ENCODE results near the gene MYCBP2.
"Not testable (repeated sequence)": the region's sequence is repeated elsewhere in the genome, so short reads cannot be mapped to it uniquely, and the experiment has no call there.

The MYCBP2 gene

GRCh38 chr13:77360032-77360685, 33.3 kb upstream of the MYCBP2 start:
- TF ChIP-seq Cebpa-rat (IDR thresholded peaks at IDR 0.05): no peak
- Histone ChIP-seq H3K9me3 (replicated peaks in 1 of 11) (peaks cover 0 to 6% (median 0%) of the 10 kb centered on the region in 11 experiments; a peak in 4 of 22 replicates), H4K20me1 (no peaks in the 10 kb centered on the region), H3K27me3 (no peaks in the 10 kb centered on the region), H3K36me3 (no peaks in the 10 kb centered on the region), H3K27ac (peak overlapping the region in 8 of 11 experiments; percentile 7 to 53 (median 24); a peak in 7 of 22 replicates), H3K4me1 (peaks cover 12 to 20% (median 15%) of the 10 kb centered on the region in 10 experiments), H3K4me2 (peak overlapping the region; percentile 7 to 68 (median 51); a peak in 21 of 22 replicates), H3K9ac (no peak overlapping the region), H3K4me3 (no peak overlapping the region)

GRCh38 chr13:77359171-77359570, 32.3 kb upstream of the MYCBP2 start:
- Histone ChIP-seq H4K20me1 (no peaks in the 10 kb centered on the region), H3K9me3 (replicated peaks in 1 of 11) (peaks cover 0 to 6% (median 0%) of the 10 kb centered on the region in 11 experiments; a peak in 4 of 22 replicates), H3K4me3 (no peak overlapping the region), H3K27me3 (no peaks in the 10 kb centered on the region), H3K27ac (no peak overlapping the region), H3K9ac (no peak overlapping the region), H3K4me1 (peaks cover 16 to 30% (median 24%) of the 10 kb centered on the region in 10 experiments), H3K36me3 (no peaks in the 10 kb centered on the region), H3K4me2 (peak overlapping the region in 8 of 11 experiments; percentile 7 to 68 (median 46); a peak in 10 of 22 replicates)
- TF ChIP-seq Cebpa-rat (IDR thresholded peaks at IDR 0.05): no peak

GRCh38 chr13:77358001-77358400, 31.1 kb upstream of the MYCBP2 start:
- peaks cover 21 to 41% (median 35%) of the 10 kb centered on the region in 10 experiments for H3K4me1 ChIP-seq
- no peak overlapping the region for H3K27ac ChIP-seq
- no peaks in the 10 kb centered on the region for H3K36me3 ChIP-seq
- H3K9me3 ChIP-seq (replicated peaks in 1 of 11): peaks cover 0 to 6% (median 0%) of the 10 kb centered on the region in 11 experiments; a peak in 5 of 22 replicates
- H3K4me3 ChIP-seq: no peak overlapping the region
- H3K27me3 ChIP-seq: no peaks in the 10 kb centered on the region
- no peak overlapping the region for H3K4me2 ChIP-seq
- H4K20me1 ChIP-seq: no peaks in the 10 kb centered on the region
- no peak overlapping the region for H3K9ac ChIP-seq
- no peak for TF ChIP-seq Cebpa-rat (IDR thresholded peaks at IDR 0.05)

- Histone ChIP-seq H3K4me2 (no peak overlapping the region), H3K9ac (no peak overlapping the region), H3K27me3 (no peaks in the 10 kb centered on the region), H4K20me1 (no peaks in the 10 kb centered on the region), H3K27ac (no peak overlapping the region), H3K36me3 (no peaks in the 10 kb centered on the region), H3K4me1 (peaks cover 21 to 45% (median 35%) of the 10 kb centered on the region in 10 experiments), H3K4me3 (no peak overlapping the region), H3K9me3 (replicated peaks in 1 of 11) (peaks cover 0 to 6% (median 0%) of the 10 kb centered on the region in 11 experiments; a peak in 6 of 22 replicates)
- no peak for TF ChIP-seq Cebpa-rat (IDR thresholded peaks at IDR 0.05)
Measured at GRCh38 chr13:77356155-77356554, 29.3 kb upstream of the MYCBP2 start.

- Histone ChIP-seq H3K27ac (peak overlapping the region; percentile 25 to 74 (median 58); a peak in 19 of 22 replicates), H3K27me3 (no peaks in the 10 kb centered on the region), H3K9ac (peak overlapping the region in 2 of 11 experiments; percentile 13 to 14; a peak in 1 of 22 replicates), H3K4me2 (peak overlapping the region; percentile 38 to 86 (median 64)), H3K4me1 (peaks cover 7 to 33% (median 20%) of the 10 kb centered on the region in 10 experiments), H3K4me3 (no peak overlapping the region), H3K36me3 (no peaks in the 10 kb centered on the region), H4K20me1 (no peaks in the 10 kb centered on the region), H3K9me3 (replicated peaks in 1 of 11) (peaks cover 0 to 7% (median 0%) of the 10 kb centered on the region in 11 experiments; a peak in 4 of 22 replicates)
- no peak for TF ChIP-seq Cebpa-rat (IDR thresholded peaks at IDR 0.05)
Measured at GRCh38 chr13:77353995-77354394, 27.1 kb upstream of the MYCBP2 start.

- Histone ChIP-seq H3K27me3 (no peaks in the 10 kb centered on the region), H3K27ac (no peak overlapping the region)
Measured at GRCh38 chr13:77351315-77351714, 24.4 kb upstream of the MYCBP2 start.

GRCh38 chr13:77350811-77351210, 23.9 kb upstream of the MYCBP2 start:
- Histone ChIP-seq H3K9me3 (replicated peaks in 1 of 11) (peaks cover 0 to 7% (median 0%) of the 10 kb centered on the region in 11 experiments; a peak in 2 of 22 replicates), H3K27ac (no peak overlapping the region), H3K4me1 (peaks cover 7 to 39% (median 20%) of the 10 kb centered on the region in 10 experiments), H3K27me3 (no peaks in the 10 kb centered on the region), H3K4me2 (no peak overlapping the region), H4K20me1 (no peaks in the 10 kb centered on the region), H3K9ac (no peak overlapping the region), H3K36me3 (no peaks in the 10 kb centered on the region), H3K4me3 (no peak overlapping the region)
- no peak for TF ChIP-seq Cebpa-rat (IDR thresholded peaks at IDR 0.05)

More at GRCh38 chr13:77351315-77351714, 24.4 kb upstream of the MYCBP2 start:
- Histone ChIP-seq H3K36me3 (no peaks in the 10 kb centered on the region), H3K9me3 (replicated peaks in 1 of 11) (peaks cover 0 to 7% (median 0%) of the 10 kb centered on the region in 11 experiments; a peak in 2 of 22 replicates), H3K4me1 (peaks cover 7 to 35% (median 20%) of the 10 kb centered on the region in 10 experiments), H4K20me1 (no peaks in the 10 kb centered on the region), H3K9ac (no peak overlapping the region), H3K4me2 (peak overlapping the region in 1 of 11 experiments; percentile 17; a peak in 2 of 22 replicates), H3K4me3 (no peak overlapping the region)
- TF ChIP-seq Cebpa-rat (IDR thresholded peaks at IDR 0.05): no peak

GRCh38 chr13:77349365-77349764, 22.5 kb upstream of the MYCBP2 start:
- Histone ChIP-seq H4K20me1 (no peaks in the 10 kb centered on the region), H3K9ac (no peak overlapping the region), H3K9me3 (replicated peaks in 1 of 11) (peaks cover 0 to 7% (median 0%) of the 10 kb centered on the region in 11 experiments; a peak in 2 of 22 replicates), H3K27ac (no peak overlapping the region), H3K4me2 (peak overlapping the region in 5 of 11 experiments; percentile 3 to 42 (median 19); a peak in 3 of 22 replicates), H3K4me1 (peaks cover 7 to 40% (median 19%) of the 10 kb centered on the region in 10 experiments), H3K36me3 (no peaks in the 10 kb centered on the region), H3K4me3 (no peak overlapping the region), H3K27me3 (no peaks in the 10 kb centered on the region)
- no peak for TF ChIP-seq Cebpa-rat (IDR thresholded peaks at IDR 0.05)

GRCh38 chr13:77347351-77347750, 20.5 kb upstream of the MYCBP2 start:
- H3K4me2 ChIP-seq; H3K9me3 ChIP-seq (replicated peaks in 1 of 11): not testable (repeated sequence)
- peaks cover 0 to 24% (median 7%) of the 10 kb centered on the region in 10 experiments; a peak in 10 of 20 replicates for H3K4me1 ChIP-seq

More at GRCh38 chr13:77347351-77347750, 20.5 kb upstream of the MYCBP2 start:
- not testable (repeated sequence) for H3K36me3 ChIP-seq, H3K9ac ChIP-seq, H4K20me1 ChIP-seq, H3K27me3 ChIP-seq, H3K4me3 ChIP-seq, H3K27ac ChIP-seq
